ENCODE measurements around the gene INTS11. TPM values are rescaled to one million over a fixed set of nuclear protein-coding genes. Genes with fewer than 3 reads are reported as not detected.

The INTS11 gene
- polyA plus RNA-seq, 2 of the 4 experiments (the other 2 are of a cell fraction): 41.9 to 62.9 TPM

DNA sequence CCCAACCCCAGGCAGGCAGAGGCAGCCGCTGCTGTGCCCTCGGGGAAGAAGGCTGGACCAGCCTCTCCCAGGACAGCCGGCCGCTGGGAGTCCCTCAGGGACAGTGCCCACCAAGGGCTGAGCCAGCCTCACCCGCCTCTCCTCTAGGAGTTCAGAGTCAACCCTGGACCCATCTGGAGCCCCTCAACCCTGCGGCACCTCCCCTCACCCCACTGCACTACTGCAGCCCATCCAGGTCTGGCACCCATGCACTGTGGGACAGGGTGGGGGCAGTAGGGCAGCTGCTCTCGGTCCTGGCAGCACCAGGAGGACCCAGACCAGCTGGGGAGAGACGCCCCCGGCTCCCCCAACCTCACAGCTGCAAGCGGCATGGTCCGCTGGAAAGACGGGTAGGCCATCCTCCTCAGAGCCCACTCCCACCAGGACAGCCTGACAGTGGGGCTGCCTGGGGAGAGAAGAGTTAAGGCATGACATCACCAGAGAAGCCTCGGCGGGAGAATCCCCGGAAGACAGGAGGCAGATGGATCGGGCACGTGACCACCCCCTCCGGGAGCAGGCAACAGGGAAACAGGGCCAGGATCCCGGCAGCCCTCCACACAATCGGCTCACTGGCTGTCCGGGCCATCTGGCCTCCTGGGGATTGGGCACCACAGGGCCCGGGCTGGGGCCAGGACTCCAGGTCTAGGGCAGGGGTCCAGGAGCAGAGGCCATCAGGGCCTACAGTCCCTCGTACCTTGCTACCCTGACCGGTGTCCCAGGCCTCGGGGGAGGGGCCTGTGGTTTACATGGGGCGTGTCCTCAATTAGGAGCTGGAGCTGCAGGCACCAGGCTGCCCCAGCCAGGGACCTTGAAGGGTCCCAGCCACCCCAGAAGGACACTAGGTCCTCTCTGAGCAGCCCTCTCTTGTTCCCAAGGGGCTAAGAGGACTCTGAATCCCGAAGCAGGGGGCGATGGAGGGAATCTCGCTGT lies 19.8 kb downstream of the INTS11 start:
- Histone ChIP-seq H3K4me1 (peaks cover 37% of the 10 kb centered on the region), H3K4me3 (peak overlapping the region; percentile 29; the same call in 2 of the 3 replicates), H3K9me3 (no peaks in the 10 kb centered on the region), H3K4me2 (peak overlapping the region; percentile 91), H3K27ac (peak overlapping the region; percentile 87 to 95)
- ATAC-seq (peak; percentile 0 to 21; a peak in 3 of 6 replicates), DNase-seq (ENCODE audit: low read depth in 1 of 2, low spot score in 1 of 2) (peak in 1 of 2 experiments; percentile 64), FAIRE-seq (no peak)
- ChIA-PET POLR2A (no interaction called here), CTCF (interaction anchor here (0.9 to 1.6 kb wide), 10 partner anchors 9 to 324 kb away, joined by 3 to 7 read pairs (median 3); no protein-coding TSS in a partner anchor)
- WGBS (ENCODE audit: missing lambda C conversion rate): 22% methylated on average over 11 of the region's 29 CpGs
- TF ChIP-seq TFCP2L1 (CRISPR knock-in tag; IDR thresholded peaks at IDR 0.05) (no peak), ZNF302 (CRISPR knock-in tag; IDR thresholded peaks at IDR 0.05) (0 out of 2 replicates have a peak, but pooled peaks have one; percentile 28), E2F6 (IDR thresholded peaks at IDR 0.05; ENCODE audit: borderline replicate concordance, low read depth) (peak; percentile 92), HOXB5 (CRISPR knock-in tag; IDR thresholded peaks at IDR 0.05) (peak; percentile 69; the same call in 1 of the 2 replicates), CHD4 (IDR thresholded peaks at IDR 0.05; ENCODE audit: borderline replicate concordance) (no peak), HOXB13 (CRISPR knock-in tag; IDR thresholded peaks at IDR 0.05; ENCODE audit: low read depth) (peak; percentile 53; the same call in 1 of the 2 replicates), FOSL2 (IDR thresholded peaks at IDR 0.05) (no peak), FOSL2 (CRISPR knock-in tag; IDR thresholded peaks at IDR 0.05) (peak; percentile 21; the same call in 1 of the 2 replicates), BHLHE40 (IDR thresholded peaks at IDR 0.05; ENCODE audit: low read depth, low read length) (peak; percentile 58)
- TF ChIP-seq, protein P1, sequence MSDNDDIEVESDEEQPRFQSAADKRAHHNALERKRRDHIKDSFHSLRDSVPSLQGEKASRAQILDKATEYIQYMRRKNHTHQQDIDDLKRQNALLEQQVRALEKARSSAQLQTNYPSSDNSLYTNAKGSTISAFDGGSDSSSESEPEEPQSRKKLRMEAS (IDR thresholded peaks at IDR 0.05): peak; percentile 75
- TF ChIP-seq, protein P2, sequence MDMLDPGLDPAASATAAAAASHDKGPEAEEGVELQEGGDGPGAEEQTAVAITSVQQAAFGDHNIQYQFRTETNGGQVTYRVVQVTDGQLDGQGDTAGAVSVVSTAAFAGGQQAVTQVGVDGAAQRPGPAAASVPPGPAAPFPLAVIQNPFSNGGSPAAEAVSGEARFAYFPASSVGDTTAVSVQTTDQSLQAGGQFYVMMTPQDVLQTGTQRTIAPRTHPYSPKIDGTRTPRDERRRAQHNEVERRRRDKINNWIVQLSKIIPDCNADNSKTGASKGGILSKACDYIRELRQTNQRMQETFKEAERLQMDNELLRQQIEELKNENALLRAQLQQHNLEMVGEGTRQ (IDR thresholded peaks at IDR 0.05): peak; percentile 86

GRCh38 chr1:1303736-1304135 lies 20.7 kb downstream of the INTS11 start:
- Histone ChIP-seq H3K4me3 (no peak overlapping the region), H3K27ac (peak overlapping the region in 1 of 2 experiments; percentile 95; a peak in 3 of 6 replicates), H3K9me3 (no peaks in the 10 kb centered on the region), H3K4me1 (peaks cover 33% of the 10 kb centered on the region), H3K4me2 (no peak overlapping the region)
- DNase-seq (ENCODE audit: low read depth in 1 of 2, low spot score in 1 of 2): no peak
- POLR2A ChIA-PET: no interaction called here
- WGBS (ENCODE audit: missing lambda C conversion rate): 91% methylated on average over 5 of the region's 13 CpGs
- TF ChIP-seq NPAS2 (CRISPR knock-in tag; IDR thresholded peaks at IDR 0.05; ENCODE audit: borderline replicate concordance): no peak
- no peak for TF ChIP-seq CTCF (IDR thresholded peaks at IDR 0.05)
- TF ChIP-seq RAD21 (conservative IDR thresholded peaks at IDR 0.05 in 1 of 2, IDR thresholded peaks at IDR 0.05 in 1 of 2): no peak
- TF ChIP-seq RCOR1 (IDR thresholded peaks at IDR 0.05; ENCODE audit: low read depth, low read length): no peak
- no peak for TF ChIP-seq MAZ (IDR thresholded peaks at IDR 0.05; ENCODE audit: borderline replicate concordance, low read depth, low read length)
- TF ChIP-seq JUNB (IDR thresholded peaks at IDR 0.05): no peak
- TF ChIP-seq HEYL (CRISPR knock-in tag; IDR thresholded peaks at IDR 0.05): no peak
- TF ChIP-seq FOSB (CRISPR knock-in tag; IDR thresholded peaks at IDR 0.05): no peak
- no peak for TF ChIP-seq HOXB5 (CRISPR knock-in tag; IDR thresholded peaks at IDR 0.05)
- CTCF ChIA-PET: interaction anchor here (0.6 to 1.4 kb wide), 2 partner anchors 12 to 182 kb away, joined by 3 to 4 read pairs; no protein-coding TSS in a partner anchor
- FAIRE-seq: no peak
- no peak for ATAC-seq

Data from A549 (cell line).